GM08714 (cell line): ENCODE measurements around the gene VPS11.

Experiments
- H3K4me3 ChIP-seq: fragments of 200-500 bp; sonication (Bioruptor generic); 2 replicates; pipeline ENCODE4 v1.5.1; 2014; ENCODE audit warnings: mild to moderate bottlenecking, low read length, inconsistent platforms
- ZNF274 ChIP-seq: IDR thresholded peaks from 2 replicates; pipeline ENCODE4 v1.6.1; 2012; ENCODE audit warnings: mild to moderate bottlenecking, low read depth, low read length

The VPS11 gene

GRCh38 chr11:119067371-119068222 lies at the start of gene VPS11:
TSS of gene VPS11 (plus strand) at chr11:119067818. CDS start at chr11:119067824, 6 bp downstream.
- no peak for TF ChIP-seq ZNF274

GRCh38 chr11:119018074-119018938 lies 49.3 kb upstream of the VPS11 start, which contains the start of the genes RPS25 and TRAPPC4:
TSS of gene RPS25 (minus strand) at chr11:119018343. CDS start at chr11:119018284, 59 bp downstream.
TSS of gene TRAPPC4 (plus strand) at chr11:119018766. CDS start at chr11:119018796, 30 bp downstream.
- TF ChIP-seq ZNF274: no peak
- peak within 1 kb of the TSS; percentile 77 for H3K4me3 ChIP-seq

More at GRCh38 chr11:119067371-119068222, at the start of gene VPS11:
- peak within 1 kb of the TSS; percentile 79 for H3K4me3 ChIP-seq

- no peak for TF ChIP-seq ZNF274
- H3K4me3 ChIP-seq: peak overlapping the region; percentile 77
Measured at GRCh38 chr11:119019996-119020395, 47.6 kb upstream of the VPS11 start.

GRCh38 chr11:119021631-119022030 lies 46.0 kb upstream of the VPS11 start:
- TF ChIP-seq ZNF274: no peak

GRCh38 chr11:119023741-119024140 lies 43.9 kb upstream of the VPS11 start:
- no peak overlapping the region for H3K4me3 ChIP-seq
- no peak for TF ChIP-seq ZNF274

More at GRCh38 chr11:119021631-119022030, 46.0 kb upstream of the VPS11 start:
- H3K4me3 ChIP-seq: no peak overlapping the region

- TF ChIP-seq ZNF274: no peak
- H3K4me3 ChIP-seq: no peak overlapping the region
Measured at GRCh38 chr11:119024430-119025098, 43.1 kb upstream of the VPS11 start.

GRCh38 chr11:119025099-119025473 lies 42.5 kb upstream of the VPS11 start:
- H3K4me3 ChIP-seq: no peak overlapping the region
- TF ChIP-seq ZNF274: no peak

- no peak for TF ChIP-seq ZNF274
Measured at GRCh38 chr11:119025541-119025940, 42.1 kb upstream of the VPS11 start.

GRCh38 chr11:119025978-119026766 lies 41.4 kb upstream of the VPS11 start:
- TF ChIP-seq ZNF274: no peak
- no peak overlapping the region for H3K4me3 ChIP-seq

More at GRCh38 chr11:119025541-119025940, 42.1 kb upstream of the VPS11 start:
- no peak overlapping the region for H3K4me3 ChIP-seq

- H3K4me3 ChIP-seq: no peak overlapping the region
- no peak for TF ChIP-seq ZNF274
Measured at GRCh38 chr11:119026970-119027369, 40.6 kb upstream of the VPS11 start.

- no peak overlapping the region for H3K4me3 ChIP-seq
- TF ChIP-seq ZNF274: no peak
Measured at GRCh38 chr11:119027561-119028345, 39.9 kb upstream of the VPS11 start.

- H3K4me3 ChIP-seq: no peak overlapping the region
- no peak for TF ChIP-seq ZNF274
Measured at GRCh38 chr11:119028346-119029068, 39.1 kb upstream of the VPS11 start.
